Mesendoderm (in vitro differentiated cells): ENCODE data around the gene DIAPH3.
"Not testable (repeated sequence)": the region's sequence is repeated elsewhere in the genome, so short reads cannot be mapped to it uniquely, and the experiment has no call there.

ENCODE experiments used
- DNase-seq: peaks from one replicate; pipeline ENCODE4 v3.0.0; 2013
- H2AK5ac ChIP-seq: 2 replicates; pipeline ENCODE4 v1.6.1; 2013; ENCODE audit warnings: low read length, inconsistent platforms
- H2BK120ac ChIP-seq: 2 replicates; pipeline ENCODE4 v1.6.1; 2013; ENCODE audit warnings: low read depth, mild to moderate bottlenecking, low read length, moderate library complexity, mixed read lengths
- H2BK15ac ChIP-seq: replicated peaks from 2 replicates; pipeline ENCODE4 v1.6.1; 2013; ENCODE audit warnings: low read depth, mild to moderate bottlenecking, moderate library complexity
- H2BK5ac ChIP-seq: 2 replicates; pipeline ENCODE4 v1.6.1; 2013; ENCODE audit warnings: low read length, inconsistent platforms
- H3K18ac ChIP-seq: 2 replicates; pipeline ENCODE4 v1.6.1; 2013; ENCODE audit warnings: mild to moderate bottlenecking, low read length, mixed read lengths
- H3K23ac ChIP-seq: one replicate; pipeline ENCODE4 v1.6.1; 2013; ENCODE audit warnings: low read length
- H3K27ac ChIP-seq: 2 replicates; pipeline ENCODE4 v1.5.1; 2013; ENCODE audit warnings: low read depth, mild to moderate bottlenecking, inconsistent platforms, low read length, moderate library complexity
- H3K27me3 ChIP-seq: 2 replicates; pipeline ENCODE4 v1.6.1; 2013; ENCODE audit warnings: low read length, control low read depth, mild to moderate bottlenecking, inconsistent platforms; ENCODE audit not compliant: insufficient read depth, poor library complexity
- H3K36me3 ChIP-seq: 2 replicates; pipeline ENCODE4 v1.6.1; 2013; ENCODE audit warnings: low read length, inconsistent platforms; ENCODE audit not compliant: control insufficient read depth, insufficient read depth
- H3K4ac ChIP-seq: one replicate; pipeline ENCODE4 v1.6.1; 2013; ENCODE audit warnings: low read depth, mild to moderate bottlenecking, low read length, moderate library complexity
- H3K4me1 ChIP-seq: 2 replicates; pipeline ENCODE4 v1.6.1; 2013; ENCODE audit warnings: low read depth, low read length, inconsistent platforms; ENCODE audit not compliant: control insufficient read depth
- H3K4me2 ChIP-seq: 2 replicates; pipeline ENCODE4 v1.6.1; 2013; ENCODE audit warnings: low read length
- H3K4me3 ChIP-seq: 2 replicates; pipeline ENCODE4 v1.5.1; 2013; ENCODE audit warnings: mild to moderate bottlenecking, low read length
- H3K56ac ChIP-seq: one replicate; pipeline ENCODE4 v1.6.1; 2013; ENCODE audit warnings: low read length
- H3K79me1 ChIP-seq: 2 replicates; pipeline ENCODE4 v1.6.1; 2013; ENCODE audit warnings: low read length, inconsistent platforms
- H3K79me2 ChIP-seq: 2 replicates; pipeline ENCODE4 v1.6.1; 2013; ENCODE audit warnings: mild to moderate bottlenecking, low read length; ENCODE audit not compliant: control insufficient read depth, insufficient read depth
- H3K9ac ChIP-seq: 2 replicates; pipeline ENCODE4 v1.6.1; 2013; ENCODE audit warnings: low read length, inconsistent platforms
- H4K5ac ChIP-seq: one replicate; pipeline ENCODE4 v1.6.1; 2013; ENCODE audit warnings: low read length
- H4K8ac ChIP-seq: one replicate; pipeline ENCODE4 v1.6.1; 2013; ENCODE audit warnings: low read depth, mild to moderate bottlenecking, control low read depth, low read length, moderate library complexity
- WGBS: extraction: QIAGEN DNeasy Blood & Tissue Kit; methylation state at CpG from one replicate; pipeline ENCODE4 v1.1.7; 2013; ENCODE audit warnings: low lambda C conversion rate, missing lambda C conversion rate; ENCODE audit not compliant: insufficient coverage; ENCODE audit errors: extremely low coverage; 5-methylcytosine and 5-hydroxymethylcytosine counted together

The DIAPH3 gene

GRCh38 chr13:60205499-60205898 is 41.8 kb upstream of the DIAPH3 start:
- not testable (repeated sequence) for H3K4me3 ChIP-seq, H3K4ac ChIP-seq, H3K27ac ChIP-seq, H3K18ac ChIP-seq, H3K4me1 ChIP-seq, H4K8ac ChIP-seq, H3K4me2 ChIP-seq, H3K27me3 ChIP-seq, H3K9ac ChIP-seq, H3K56ac ChIP-seq, H4K5ac ChIP-seq, H3K79me2 ChIP-seq, H3K79me1 ChIP-seq, H2BK120ac ChIP-seq, H2AK5ac ChIP-seq, H2BK5ac ChIP-seq, H2BK15ac ChIP-seq, H3K23ac ChIP-seq, DNase-seq, H3K36me3 ChIP-seq
- WGBS = no CpG with 5 or more reads among the region's 10 CpGs

DNA sequence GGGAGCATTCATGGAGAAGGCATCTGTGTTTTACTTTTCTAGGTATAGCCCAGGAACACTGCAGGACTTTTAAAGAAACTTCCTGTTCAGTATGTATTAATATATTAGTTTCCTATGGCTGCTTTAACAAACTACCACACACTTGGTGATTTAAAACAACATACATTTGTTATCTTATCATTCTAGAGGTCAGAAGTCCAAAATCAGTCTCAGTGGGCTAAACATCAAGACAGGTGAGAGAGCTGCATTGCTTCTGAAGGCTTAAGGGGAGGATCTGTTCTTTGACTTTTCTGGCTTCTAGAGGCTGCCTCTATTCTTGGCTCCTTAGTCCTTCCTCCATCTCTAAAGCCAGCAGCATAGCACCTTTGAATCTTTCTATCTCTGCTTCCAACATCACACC is 37.6 kb upstream of the DIAPH3 start:
- Histone ChIP-seq H2BK15ac (no peak overlapping the region), H3K36me3 (no peaks in the 10 kb centered on the region), H3K27me3 (no peaks in the 10 kb centered on the region), H3K9ac (no peak overlapping the region), H3K4me1 (no peaks in the 10 kb centered on the region), H2BK5ac (no peak overlapping the region), H3K27ac (no peak overlapping the region), H3K4me3 (no peak overlapping the region), H4K5ac (no peak overlapping the region), H3K79me1 (no peaks in the 10 kb centered on the region), H2BK120ac (no peak overlapping the region), H4K8ac (no peak overlapping the region), H3K23ac (no peak overlapping the region), H3K4ac (no peak overlapping the region), H3K4me2 (no peak overlapping the region), H3K79me2 (no peaks in the 10 kb centered on the region), H3K18ac (no peak overlapping the region), H2AK5ac (no peak overlapping the region), H3K56ac (no peak overlapping the region)
- DNase-seq = no peak

DNA sequence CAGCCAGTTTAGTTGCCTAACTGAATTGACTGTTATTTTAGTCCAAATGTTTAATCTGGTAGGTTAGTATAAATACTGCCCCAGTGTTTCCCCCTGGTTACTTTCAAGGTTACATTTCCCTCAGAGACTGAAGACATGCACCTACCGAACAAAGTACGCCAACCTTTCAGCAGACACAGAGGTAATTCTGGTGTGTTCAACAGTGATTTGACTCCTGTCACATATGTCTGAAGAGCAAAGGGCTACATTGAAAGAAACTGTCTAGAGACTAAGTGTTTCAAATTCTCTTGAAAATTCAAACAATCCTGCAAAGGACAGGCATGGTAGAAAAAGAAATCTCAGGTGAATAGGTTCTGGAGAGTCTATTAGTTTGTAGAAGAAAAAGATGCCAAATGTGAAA is 32.2 kb upstream of the DIAPH3 start:
- not testable (repeated sequence) for H3K27ac ChIP-seq, H3K4me3 ChIP-seq, H2AK5ac ChIP-seq, H2BK15ac ChIP-seq, H4K8ac ChIP-seq, H2BK5ac ChIP-seq, H3K79me1 ChIP-seq, DNase-seq, H3K36me3 ChIP-seq, H3K9ac ChIP-seq, H3K4ac ChIP-seq, H3K23ac ChIP-seq, H3K18ac ChIP-seq, H2BK120ac ChIP-seq, H3K27me3 ChIP-seq, H3K4me2 ChIP-seq, H3K56ac ChIP-seq, H4K5ac ChIP-seq, H3K4me1 ChIP-seq, H3K79me2 ChIP-seq
- no CpG with 5 or more reads among the region's 2 CpGs for WGBS

DNA sequence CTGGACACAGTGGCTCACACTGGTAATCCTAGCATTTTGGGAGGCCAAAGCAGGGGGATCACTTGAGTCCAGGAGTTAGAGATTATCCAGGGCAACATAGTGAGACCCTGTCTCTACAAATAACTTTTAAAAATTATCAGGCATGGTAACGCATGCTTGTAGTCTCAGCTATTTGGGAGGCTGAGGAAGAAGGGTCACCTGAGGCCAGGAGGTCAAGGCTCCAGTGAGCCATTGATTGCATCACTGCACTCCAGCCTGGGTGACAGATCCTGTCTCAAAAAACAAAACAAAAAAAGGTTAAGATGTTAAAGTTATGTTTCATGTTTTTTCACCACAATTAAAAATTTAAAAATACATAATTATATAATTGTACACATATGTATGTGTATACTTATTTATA is 19.2 kb upstream of the DIAPH3 start:
- H3K27ac ChIP-seq = no peak overlapping the region
- H4K8ac ChIP-seq = no peak overlapping the region
- no peak overlapping the region for H3K23ac ChIP-seq
- WGBS = no CpG with 5 or more reads among the region's 1 CpG
- H3K4me1 ChIP-seq = no peaks in the 10 kb centered on the region
- H3K4ac ChIP-seq = no peak overlapping the region
- no peaks in the 10 kb centered on the region for H3K27me3 ChIP-seq
- H2BK5ac ChIP-seq = no peak overlapping the region
- H4K5ac ChIP-seq = no peak overlapping the region
- H2AK5ac ChIP-seq = no peak overlapping the region
- H3K56ac ChIP-seq = no peak overlapping the region
- H3K4me2 ChIP-seq = no peak overlapping the region
- no peak overlapping the region for H3K4me3 ChIP-seq
- DNase-seq = no peak
- H3K79me1 ChIP-seq = no peaks in the 10 kb centered on the region
- no peak overlapping the region for H2BK15ac ChIP-seq
- H3K18ac ChIP-seq = no peak overlapping the region
- no peak overlapping the region for H2BK120ac ChIP-seq
- no peaks in the 10 kb centered on the region for H3K36me3 ChIP-seq
- no peak overlapping the region for H3K9ac ChIP-seq
- H3K79me2 ChIP-seq = no peaks in the 10 kb centered on the region

DNA sequence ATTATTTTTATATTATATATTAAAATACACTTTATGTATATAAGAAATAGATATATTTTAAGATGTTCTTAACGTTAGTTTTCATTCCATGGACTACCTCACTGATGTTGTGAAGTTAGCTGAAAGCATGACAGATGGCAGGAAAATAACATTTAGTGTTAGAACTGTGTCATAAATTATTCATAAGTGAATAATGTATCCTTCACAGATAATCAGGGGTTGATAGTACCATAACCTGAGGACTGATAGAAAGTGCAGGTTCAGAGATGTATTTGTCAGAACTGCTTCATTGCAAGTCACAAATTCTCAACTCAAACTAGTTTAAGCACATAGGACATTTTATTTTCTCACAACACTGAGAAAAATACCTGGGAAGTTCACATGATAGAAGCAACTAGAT is 14.6 kb upstream of the DIAPH3 start:
- no peak overlapping the region for H3K18ac ChIP-seq
- H2AK5ac ChIP-seq = no peak overlapping the region
- no CpG with 5 or more reads among the region's 1 CpG for WGBS
- H3K36me3 ChIP-seq = no peaks in the 10 kb centered on the region
- no peak overlapping the region for H2BK120ac ChIP-seq
- H4K5ac ChIP-seq = no peak overlapping the region
- H2BK15ac ChIP-seq = no peak overlapping the region
- H3K23ac ChIP-seq = no peak overlapping the region
- no peak overlapping the region for H3K9ac ChIP-seq
- no peaks in the 10 kb centered on the region for H3K79me1 ChIP-seq
- DNase-seq = no peak
- H3K79me2 ChIP-seq = no peaks in the 10 kb centered on the region
- H3K4me1 ChIP-seq = no peaks in the 10 kb centered on the region
- H2BK5ac ChIP-seq = no peak overlapping the region
- H4K8ac ChIP-seq = no peak overlapping the region
- H3K4ac ChIP-seq = no peak overlapping the region
- no peak overlapping the region for H3K4me3 ChIP-seq
- no peak overlapping the region for H3K27ac ChIP-seq
- no peak overlapping the region for H3K4me2 ChIP-seq
- H3K56ac ChIP-seq = no peak overlapping the region
- no peaks in the 10 kb centered on the region for H3K27me3 ChIP-seq

DNA sequence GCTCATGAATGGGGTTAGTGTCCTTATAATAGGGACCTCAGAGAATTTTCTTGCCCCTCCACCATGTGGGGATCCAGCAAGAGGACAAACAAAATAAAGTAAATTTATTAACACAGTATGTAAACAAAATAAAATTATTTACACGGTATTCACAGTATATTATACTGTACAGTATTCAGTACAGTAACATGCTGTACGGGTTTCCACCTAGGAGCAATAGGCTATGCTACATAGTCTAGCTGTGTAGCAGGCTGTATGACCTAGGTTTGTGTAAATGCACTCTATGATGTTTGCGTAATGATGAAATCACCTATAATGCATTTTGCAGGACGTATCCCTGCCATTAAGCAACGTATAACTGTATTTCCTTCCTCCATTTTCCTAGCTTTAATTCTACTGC is 11.8 kb upstream of the DIAPH3 start:
- Histone ChIP-seq H3K4me2 (no peak overlapping the region), H3K27ac (no peak overlapping the region), H3K4me1 (no peaks in the 10 kb centered on the region), H3K36me3 (no peaks in the 10 kb centered on the region), H3K18ac (no peak overlapping the region), H2BK5ac (no peak overlapping the region), H4K5ac (no peak overlapping the region), H3K27me3 (no peaks in the 10 kb centered on the region), H2BK15ac (no peak overlapping the region), H4K8ac (no peak overlapping the region), H3K4ac (no peak overlapping the region), H3K4me3 (no peak overlapping the region), H3K79me2 (no peaks in the 10 kb centered on the region), H3K23ac (no peak overlapping the region), H2AK5ac (no peak overlapping the region), H2BK120ac (no peak overlapping the region), H3K9ac (no peak overlapping the region), H3K56ac (no peak overlapping the region), H3K79me1 (no peaks in the 10 kb centered on the region)
- DNase-seq = no peak
- WGBS = no CpG with 5 or more reads among the region's 5 CpGs
